ENCODE data around the gene TRIM45.
A peak's percentile ranks its signal among the peaks of the same experiment; 100 is the strongest.
"Not testable (repeated sequence)": the region's sequence is repeated elsewhere in the genome, so short reads cannot be mapped to it uniquely, and the experiment has no call there.

Gene TRIM45

DNA sequence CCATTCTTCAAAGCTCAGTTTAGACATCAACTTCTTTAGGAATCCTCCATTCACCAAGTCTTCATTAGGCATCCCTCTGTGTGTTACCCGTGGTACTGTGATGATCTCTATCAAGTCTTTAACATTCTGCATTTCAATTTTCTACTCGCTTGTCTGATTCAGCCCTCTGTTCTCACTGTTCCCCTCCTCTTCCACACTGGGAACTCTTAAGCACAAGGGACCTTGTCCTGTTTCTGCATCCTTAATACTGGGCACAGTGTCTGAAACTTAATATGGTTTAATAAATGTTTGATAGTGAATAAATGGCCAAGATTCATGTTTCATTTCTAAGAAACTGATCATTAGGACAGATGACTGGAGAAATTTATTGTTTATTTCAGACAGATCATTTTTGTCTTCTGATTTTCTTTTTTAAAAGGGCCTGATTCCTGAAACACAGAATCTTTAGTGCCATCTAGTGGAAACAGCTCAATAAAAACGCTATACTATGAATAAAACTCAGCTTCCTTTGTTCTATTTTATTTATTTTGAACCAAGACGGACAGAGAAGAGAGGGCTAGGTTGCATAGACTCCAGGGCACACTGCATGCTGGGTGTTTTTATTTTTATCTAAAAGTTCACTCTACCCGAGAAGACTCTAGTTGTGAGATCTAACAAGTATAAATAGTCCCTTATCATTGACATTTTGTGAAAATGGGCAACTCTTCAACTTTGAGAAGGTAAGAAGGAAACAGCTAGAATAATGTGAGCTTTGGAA, 7.0 kb upstream of the TRIM45 start:
- no peak for DNase-seq

- no peak for DNase-seq
These were observed 6.2 kb upstream of the TRIM45 start for GRCh38 chr1:117127795-117128194.

DNA sequence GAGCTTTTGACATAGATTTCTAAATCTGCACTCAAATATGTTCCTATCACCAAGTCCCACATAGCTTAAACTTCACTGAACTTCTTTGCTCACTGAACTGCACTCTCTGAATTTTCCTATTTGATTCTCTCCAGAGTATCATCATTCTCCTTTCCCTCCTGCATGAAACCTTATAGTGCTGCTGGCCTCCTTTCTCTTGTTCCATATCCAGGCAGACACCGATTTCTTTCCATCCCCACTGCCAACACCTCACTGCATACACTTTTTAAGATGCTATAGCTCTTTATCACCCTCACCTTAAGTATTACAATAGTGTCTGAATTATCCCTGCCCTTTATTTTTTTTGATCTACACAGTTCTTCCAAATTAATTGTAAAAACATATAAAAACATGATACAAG, 3.1 kb upstream of the TRIM45 start:
- DNase-seq: no peak

- no peak for DNase-seq
These were observed 1.7 kb upstream of the TRIM45 start for GRCh38 chr1:117123274-117123673.

- no peak for DNase-seq
These were observed 929 bp upstream of the TRIM45 start for GRCh38 chr1:117122330-117123025.

- DNase-seq: no peak
These were observed 568 bp downstream of the TRIM45 start for GRCh38 chr1:117120774-117121588.

DNA sequence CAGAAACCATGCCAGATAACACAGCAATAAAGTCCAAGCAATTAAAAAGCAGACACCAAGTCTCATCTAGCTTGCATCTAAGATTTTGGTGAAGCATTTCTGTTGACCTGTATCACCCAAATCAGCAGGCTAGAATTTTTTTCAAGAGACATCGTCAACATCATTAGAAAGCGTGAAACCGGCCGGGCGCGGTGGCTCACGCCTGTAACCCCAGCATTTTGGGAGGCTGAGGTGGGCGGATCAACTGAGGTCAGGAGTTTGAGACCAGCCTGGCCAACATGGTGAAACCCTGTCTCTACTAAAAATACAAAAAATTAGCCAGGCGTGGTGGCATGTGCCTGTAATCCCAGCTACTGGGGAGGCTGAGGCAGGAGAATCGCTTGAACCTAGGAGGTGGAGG, 2.4 kb downstream of the TRIM45 start:
- DNase-seq: not testable (repeated sequence)

DNA sequence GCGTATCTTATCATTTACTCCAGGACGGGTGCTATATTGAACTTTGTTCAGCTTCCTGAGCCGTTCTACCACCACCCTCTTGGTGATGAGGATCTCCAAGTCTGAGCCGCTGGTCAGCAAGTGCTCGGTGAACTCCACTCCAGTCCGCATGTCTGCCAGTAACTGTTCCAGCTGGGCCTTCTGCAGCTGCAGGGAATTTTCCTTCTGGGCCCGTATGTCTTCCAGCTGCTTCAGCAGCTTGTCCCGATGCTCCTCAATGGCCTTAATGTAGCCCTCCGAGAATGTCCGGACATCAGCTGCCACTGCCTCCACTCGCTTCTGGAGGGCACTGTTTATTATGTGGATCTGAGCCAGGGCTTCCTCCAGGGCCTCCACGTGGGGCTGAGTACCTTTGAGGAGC, 3.4 kb downstream of the TRIM45 start:
- DNase-seq: no peak

- no peak for DNase-seq
These were observed 3.9 kb downstream of the TRIM45 start for GRCh38 chr1:117117697-117118096.

DNA sequence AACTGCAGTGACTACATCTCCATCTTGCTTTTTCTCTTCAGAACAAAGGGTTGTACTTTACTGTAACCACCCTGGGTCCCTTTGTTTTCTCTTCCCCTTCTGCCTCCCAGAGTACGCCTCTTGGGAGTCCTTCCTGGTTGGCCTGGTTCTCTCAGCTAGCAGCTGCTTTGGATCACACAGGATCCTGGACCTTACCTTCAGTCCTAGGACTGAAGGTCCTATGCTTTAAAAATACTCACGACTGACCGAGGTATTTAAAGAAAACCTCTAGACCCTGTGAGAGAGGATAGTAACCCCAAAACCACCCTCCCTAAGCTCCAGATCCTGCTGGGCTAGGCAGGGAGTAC, 4.8 kb downstream of the TRIM45 start:
- no peak for DNase-seq

GRCh38 chr1:117116090-117116783, 5.3 kb downstream of the TRIM45 start:
- DNase-seq: no peak

GRCh38 chr1:117114877-117115276, 6.7 kb downstream of the TRIM45 start:
- no peak for DNase-seq

GRCh38 chr1:117113199-117113598, 8.3 kb downstream of the TRIM45 start:
- DNase-seq: no peak

GRCh38 chr1:117112047-117112717, 9.4 kb downstream of the TRIM45 start:
- no peak for DNase-seq

GRCh38 chr1:117110774-117111173, 10.8 kb downstream of the TRIM45 start:
- DNase-seq: no peak

- DNase-seq: no peak
These were observed 14.2 kb downstream of the TRIM45 start for GRCh38 chr1:117107364-117107763.

GRCh38 chr1:117106478-117106877, 15.1 kb downstream of the TRIM45 start:
- peak; percentile 16 to 18 for DNase-seq

DNA sequence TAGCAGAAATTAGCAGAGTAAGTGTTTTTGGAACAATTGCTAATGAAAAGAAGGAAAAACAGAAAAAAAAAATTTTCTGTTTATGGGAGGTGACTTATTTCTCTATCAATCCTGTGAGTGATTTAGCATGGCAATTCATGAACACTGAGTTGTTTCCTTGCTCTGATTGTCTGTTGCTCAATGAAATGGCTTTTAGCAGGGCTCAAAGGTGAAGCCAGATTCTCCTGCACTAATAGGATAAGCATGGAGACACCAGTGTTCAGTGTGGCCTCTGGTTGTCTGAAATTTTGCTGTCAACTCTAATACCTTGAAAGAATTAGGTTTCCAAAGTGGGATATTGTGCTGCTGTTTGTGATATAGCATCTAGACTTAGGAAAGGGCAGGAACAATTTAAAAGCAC, 15.8 kb downstream of the TRIM45 start:
- DNase-seq: no peak

GRCh38 chr1:117104986-117105385, 16.6 kb downstream of the TRIM45 start:
- DNase-seq: no peak

GRCh38 chr1:117101858-117102257, 19.7 kb downstream of the TRIM45 start:
- DNase-seq: not testable (repeated sequence)

DNA sequence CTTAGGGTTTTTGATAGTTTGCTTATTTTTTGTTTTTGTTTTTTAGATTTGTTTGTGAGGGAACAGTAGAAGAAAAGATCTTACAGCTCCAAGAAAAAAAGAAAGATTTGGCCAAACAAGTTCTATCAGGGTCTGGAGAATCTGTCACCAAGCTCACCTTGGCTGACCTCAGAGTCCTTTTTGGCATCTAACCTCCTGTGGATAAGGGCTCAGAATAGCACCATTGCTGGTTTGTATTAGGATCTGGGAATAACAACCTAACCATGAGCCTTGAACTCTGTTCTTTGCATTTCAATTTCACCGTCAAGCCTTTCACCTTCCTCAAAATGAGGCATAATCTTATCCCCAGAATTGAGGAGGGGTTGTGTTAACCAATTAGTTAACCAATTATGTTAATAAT, 20.2 kb downstream of the TRIM45 start:
- DNase-seq: no peak

- DNase-seq: no peak
These were observed 23.2 kb downstream of the TRIM45 start for GRCh38 chr1:117098287-117098890.
